Heart right ventricle (tissue), 16 donors: ENCODE results near the gene INSRR. TPM values are rescaled to one million over a fixed set of nuclear protein-coding genes. Genes with fewer than 3 reads are reported as not detected.

Experiments used
- ATAC-seq, 8 donors: fragments of 200-7000 bp; cut with Tn5 transposase; one replicate each; pipeline ENCODE4 v1.9.1; 2020; ENCODE audit warnings: mild to moderate bottlenecking in 8 of 8, moderate library complexity in 8 of 8, moderate number of reproducible peaks in 1 of 8
- DNase-seq, 2 donors: peaks; one replicate each; pipeline ENCODE4 v3.0.0-alpha.2; 2020
- H3K27ac ChIP-seq, 10 donors: fragments of 200-600 bp; sonication (generic) in 2 of 10; one replicate each; pipeline versions ENCODE4 v1.5.0 to v1.8.0; 2020 to 2022; ENCODE audit warnings: mild to moderate bottlenecking in 3 of 10
- H3K27me3 ChIP-seq, 7 donors: fragments of 200-600 bp; one replicate each; pipeline ENCODE4 v1.8.0; 2021 to 2022; ENCODE audit warnings: mild to moderate bottlenecking in 2 of 7
- H3K36me3 ChIP-seq, 9 donors: fragments of 200-600 bp; sonication (generic) in 1 of 9; one replicate each; pipeline versions ENCODE4 v1.5.0 to v1.8.0; 2020 to 2022; ENCODE audit warnings: mild to moderate bottlenecking in 2 of 9
- H3K4me1 ChIP-seq, 9 donors: fragments of 200-600 bp; sonication (generic) in 1 of 9; one replicate each; pipeline versions ENCODE4 v1.5.0 to v1.8.0; 2020 to 2022; ENCODE audit warnings: mild to moderate bottlenecking in 4 of 9
- H3K4me3 ChIP-seq, 10 donors: fragments of 200-600 bp; sonication (generic) in 2 of 10; one replicate each; pipeline versions ENCODE4 v1.5.0 to v1.8.0; 2020 to 2022; ENCODE audit warnings: mild to moderate bottlenecking in 7 of 10, moderate library complexity in 2 of 10
- H3K9me3 ChIP-seq, 11 donors: fragments of 200-600 bp in 10 of 11; sonication (generic) in 2 of 11; one replicate each; pipeline versions ENCODE4 v1.5.0 to v1.8.0; 2013 to 2022; ENCODE audit warnings: mild to moderate bottlenecking in 2 of 11, control low read depth in 1 of 11, moderate library complexity in 1 of 11
- WGBS, 2 donors: extraction: QIAGEN DNeasy Blood & Tissue Kit; methylation state at CpG; one replicate each; pipeline ENCODE4 v1.1.7; 2013; ENCODE audit warnings: inconsistent platforms in 1 of 2; 5-methylcytosine and 5-hydroxymethylcytosine counted together
- intact Hi-C, 10 donors: fragments of 100-400 bp; cut with DNase I; formaldehyde crosslinking; loops; one replicate each; pipeline versions ENCODE4 v1.11.1 to v1.14.2; 2022
- polyA plus RNA-seq, 2 donors: library from polyadenylated mRNA; stranded (reverse); fragments of 200-250 nt; gene quantifications; one replicate each; pipeline ENCODE4 v1.2.3, GENCODE V29; 2013
- total RNA-seq, 10 donors: library from RNA; stranded (reverse); fragmentation: NEBNext Ultra II Directional in 3 of 10; extraction: Animal tissue kit (Norgen Biotek cat#: 25700) in 3 of 10; gene quantifications; one replicate each; pipeline versions ENCODE4 v1.2.1 to v1.2.4, GENCODE V29; 2021 to 2023
- TF ChIP-seq, protein P1 (sequence below), 9 donors: fragments of 200-600 bp; sonication (generic) in 2 of 9; IDR thresholded peaks; one replicate each; pipeline versions ENCODE4 v1.5.0 to v1.8.0; 2021 to 2022; ENCODE audit warnings: antibody characterized with exemption in 9 of 9, mild to moderate bottlenecking in 5 of 9, moderate library complexity in 1 of 9
- donor health status: Arrhythmogenic right ventricular cardiomyopathy.
- donor health status: ischemic (EF 13 %, LVEDD 7.1; RV severe dilation, severe dysfunction).
- donor health status: healthy with polysubstance abuse.
- donor health status: DM: no; HTN: yes; CAD: no.
- donor health status: DM: no; HTN: no; CAD: no.
- donor health status: ischemic (EF 25% LVEDD 6.9; RV normal size, moderate dysfunction).
- donor health status: ischemic (EF 25% LVEDD 5.7; RV mildly dilated, moderate dysfunction).
- donor health status: healthy.
- donor health status: DM: yes; HTN: yes; CAD: no.
- donor health status: Ischemic cardiomyopathy.
- donor health status: ischemic (EF 35%, LVEDD 5.7; RV mildly dilated, moderate dysfunction).
- donor health status: nonischemic (EF 11% LVEDD 7.7; RV severe dilation, severe dysfunction).
- donor health status: DM: yes; HTN: yes; CAD: no.
- donor health status: PGD.
- donor health status: ischemic (EF 29% LVEDD 5.4; RV normal size, mild dysfunction).
- donor health status: nonischemic (EF 23%, LVEDD 6.1; RV moderate dilation, normal function).

INSRR gene
- total and polyA plus RNA-seq, 12 donors, result 0.01 to 0.80 (median 0.07) TPM

DNA sequence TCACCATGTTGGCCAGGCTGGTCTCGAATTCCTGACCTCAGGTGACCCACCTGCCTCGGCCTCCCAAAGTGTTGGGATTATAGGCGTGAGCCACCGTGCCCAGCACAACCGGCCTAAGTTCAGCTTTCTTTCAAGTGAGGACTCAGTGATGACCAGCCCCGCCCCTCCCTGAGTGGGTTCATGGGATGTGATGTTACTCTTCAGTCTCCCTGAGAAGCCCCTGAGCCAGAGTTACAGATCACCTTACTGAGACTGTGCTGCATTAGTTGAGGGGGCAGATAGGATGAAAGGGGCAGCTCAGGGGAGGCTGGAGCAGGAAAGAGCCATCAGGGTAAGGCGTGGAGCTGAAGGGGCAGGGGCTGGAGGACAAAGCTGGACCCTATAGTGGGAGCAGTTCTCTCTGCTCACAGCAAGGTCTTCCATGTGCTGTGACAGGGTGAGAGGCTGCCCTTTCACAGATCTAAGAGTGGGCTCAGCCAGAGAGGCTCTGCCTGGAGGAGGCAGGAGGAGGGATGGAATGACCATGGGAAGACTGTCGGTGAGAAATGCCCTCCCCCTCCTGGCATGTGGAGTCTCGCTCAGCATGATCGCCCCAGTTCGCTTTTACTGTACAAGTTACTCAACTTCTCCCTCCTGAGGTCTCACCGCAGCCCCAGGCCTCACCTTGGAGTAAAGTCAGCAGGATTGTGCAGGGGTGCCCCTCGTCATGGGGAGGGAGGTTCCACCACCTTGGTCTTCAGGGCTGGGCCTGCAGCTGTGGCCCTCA, 55.6 kb downstream of the INSRR start:
- Histone ChIP-seq H3K27me3 (no peaks in the 10 kb centered on the region), H3K4me1 (peaks cover 2 to 68% (median 48%) of the 10 kb centered on the region in 9 donors), H3K36me3 (peaks cover 0 to 38% (median 22%) of the 10 kb centered on the region in 9 donors), H3K4me3 (no peak overlapping the region), H3K9me3 (no peaks in the 10 kb centered on the region), H3K27ac (no peak overlapping the region)
- intact Hi-C loops, result loop anchor here in 6 of 10 donors (5.0 kb wide), 2 partner anchors 54 to 59 kb away; partner anchors contain the start of genes INSRR (in 4 of the 6) and NTRK1 (in 2 of the 6)
- 89 to 93% methylated on average over 13 of the region's 13 CpGs for WGBS, 2 donors
- no peak for DNase-seq
- no peak for ATAC-seq
- TF ChIP-seq, protein P1, sequence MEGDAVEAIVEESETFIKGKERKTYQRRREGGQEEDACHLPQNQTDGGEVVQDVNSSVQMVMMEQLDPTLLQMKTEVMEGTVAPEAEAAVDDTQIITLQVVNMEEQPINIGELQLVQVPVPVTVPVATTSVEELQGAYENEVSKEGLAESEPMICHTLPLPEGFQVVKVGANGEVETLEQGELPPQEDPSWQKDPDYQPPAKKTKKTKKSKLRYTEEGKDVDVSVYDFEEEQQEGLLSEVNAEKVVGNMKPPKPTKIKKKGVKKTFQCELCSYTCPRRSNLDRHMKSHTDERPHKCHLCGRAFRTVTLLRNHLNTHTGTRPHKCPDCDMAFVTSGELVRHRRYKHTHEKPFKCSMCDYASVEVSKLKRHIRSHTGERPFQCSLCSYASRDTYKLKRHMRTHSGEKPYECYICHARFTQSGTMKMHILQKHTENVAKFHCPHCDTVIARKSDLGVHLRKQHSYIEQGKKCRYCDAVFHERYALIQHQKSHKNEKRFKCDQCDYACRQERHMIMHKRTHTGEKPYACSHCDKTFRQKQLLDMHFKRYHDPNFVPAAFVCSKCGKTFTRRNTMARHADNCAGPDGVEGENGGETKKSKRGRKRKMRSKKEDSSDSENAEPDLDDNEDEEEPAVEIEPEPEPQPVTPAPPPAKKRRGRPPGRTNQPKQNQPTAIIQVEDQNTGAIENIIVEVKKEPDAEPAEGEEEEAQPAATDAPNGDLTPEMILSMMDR (IDR thresholded peaks at IDR 0.05), result no peak

GRCh38 chr1:156802421-156802935, 56.4 kb downstream of the INSRR start:
- Histone ChIP-seq H3K27me3 (no peaks in the 10 kb centered on the region), H3K9me3 (no peaks in the 10 kb centered on the region), H3K4me3 (no peak overlapping the region), H3K4me1 (peaks cover 2 to 63% (median 48%) of the 10 kb centered on the region in 9 donors), H3K27ac (no peak overlapping the region), H3K36me3 (peaks cover 0 to 46% (median 29%) of the 10 kb centered on the region in 9 donors)
- intact Hi-C loops, result loop anchor here in 6 of 10 donors (5.0 kb wide), 2 partner anchors 55 to 60 kb away; partner anchors contain the start of genes INSRR (in 4 of the 6) and NTRK1 (in 2 of the 6)
- TF ChIP-seq, protein P1 (IDR thresholded peaks at IDR 0.05), result no peak
- 96 to 98% methylated on average over 8 of the region's 8 CpGs for WGBS, 2 donors
- ATAC-seq (no peak), DNase-seq (no peak)

GRCh38 chr1:156801409-156802121, 57.4 kb downstream of the INSRR start:
- TF ChIP-seq, protein P1 (IDR thresholded peaks at IDR 0.05), result peak in 7 of 9 donors; percentile 13 to 51 (median 33)
- Histone ChIP-seq H3K27me3 (no peaks in the 10 kb centered on the region), H3K9me3 (no peaks in the 10 kb centered on the region), H3K4me1 (peaks cover 2 to 54% (median 44%) of the 10 kb centered on the region in 9 donors), H3K27ac (peak overlapping the region in 3 of 10 donors; percentile 19 to 44 (median 27)), H3K36me3 (peaks cover 0 to 55% (median 29%) of the 10 kb centered on the region in 9 donors), H3K4me3 (no peak overlapping the region)
- DNase-seq (no peak), ATAC-seq (peak; percentile 44 to 72 (median 60))
- intact Hi-C loops, result loop anchor here in 6 of 10 donors (5.0 kb wide), 2 partner anchors 56 to 61 kb away; partner anchors contain the start of genes INSRR (in 4 of the 6) and NTRK1 (in 2 of the 6)
- WGBS, 2 donors, result 40 to 54% methylated on average over 7 of the region's 7 CpGs
